ENCODE results near the gene ZNF672. TPM values are rescaled to one million over a fixed set of nuclear protein-coding genes. Genes with fewer than 3 reads are reported as not detected.

The ZNF672 gene
- polyA plus RNA-seq, 1 donor (not counting 4 experiments of a cell fraction or from before 2014, with no cell fraction given) = 12.6 TPM

DNA sequence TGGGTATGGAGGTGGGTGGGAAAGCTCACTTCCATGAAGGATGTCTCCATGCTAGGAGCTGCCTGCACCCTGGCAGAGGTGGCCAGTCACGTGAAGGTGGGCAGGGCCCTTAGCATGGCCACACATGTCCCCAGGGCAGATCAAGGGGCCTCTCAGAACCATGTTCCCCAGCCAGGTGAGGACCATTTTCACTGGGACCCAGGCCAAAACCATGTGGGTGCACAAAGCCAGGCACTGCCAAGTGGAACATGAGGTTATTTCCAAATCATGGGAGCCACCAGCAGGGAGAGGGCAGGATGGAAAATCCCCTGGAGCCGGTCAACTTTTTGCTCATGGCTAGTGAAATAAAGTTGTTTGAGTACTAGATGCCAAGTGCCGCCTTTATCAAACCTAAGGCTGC, 11.1 kb downstream of the ZNF672 start:
- Histone ChIP-seq H3K9me1 (ENCODE audit: control insufficient read depth, extremely low read depth, insufficient read depth, low read length) (no peaks in the 10 kb centered on the region), H2AFZ (ENCODE audit: control insufficient read depth, low read length) (no peak overlapping the region), H3K36me3 (ENCODE audit: control insufficient read depth in 2 of 2, extremely low read depth in 1 of 2, insufficient read depth in 2 of 2, low read length in 2 of 2) (peaks cover 34 to 42% of the 10 kb centered on the region in 2 experiments), H3K9me3 (ENCODE audit: control insufficient read depth, low read depth, low read length) (no peaks in the 10 kb centered on the region), H3K4me3 (ENCODE audit: control insufficient read depth in 2 of 3, extremely low read depth in 1 of 3, insufficient read depth in 2 of 3, low read depth in 1 of 3, low read length in 3 of 3) (no peak overlapping the region), H3K27ac (ENCODE audit: control insufficient read depth, insufficient read depth, low read length) (no peak overlapping the region), H3K27me3 (ENCODE audit: control insufficient read depth, extremely low read depth, insufficient read depth, low read length) (no peaks in the 10 kb centered on the region), H3K4me2 (ENCODE audit: control insufficient read depth, extremely low read depth, insufficient read depth, low read depth, low read length) (no peak overlapping the region), H3K79me2 (ENCODE audit: control insufficient read depth, insufficient read depth, low read length) (peaks cover 1% of the 10 kb centered on the region), H3K9ac (ENCODE audit: control insufficient read depth, extremely low read depth, insufficient read depth, low read length) (no peak overlapping the region), H4K20me1 (ENCODE audit: control insufficient read depth, extremely low read depth, insufficient read depth, low read length) (no peaks in the 10 kb centered on the region), H3K4me1 (ENCODE audit: control insufficient read depth, extremely low read depth, insufficient read depth, low read length) (no peaks in the 10 kb centered on the region)
- no peak for FAIRE-seq
- dilution Hi-C loops (cut with MboI; ENCODE audit: extremely low pct_ligation_motif_present, low sequenced_read_pairs) = no loop called here
- no peak for DNase-seq (ENCODE audit: low read depth, low spot score)
- TF ChIP-seq, protein P1, sequence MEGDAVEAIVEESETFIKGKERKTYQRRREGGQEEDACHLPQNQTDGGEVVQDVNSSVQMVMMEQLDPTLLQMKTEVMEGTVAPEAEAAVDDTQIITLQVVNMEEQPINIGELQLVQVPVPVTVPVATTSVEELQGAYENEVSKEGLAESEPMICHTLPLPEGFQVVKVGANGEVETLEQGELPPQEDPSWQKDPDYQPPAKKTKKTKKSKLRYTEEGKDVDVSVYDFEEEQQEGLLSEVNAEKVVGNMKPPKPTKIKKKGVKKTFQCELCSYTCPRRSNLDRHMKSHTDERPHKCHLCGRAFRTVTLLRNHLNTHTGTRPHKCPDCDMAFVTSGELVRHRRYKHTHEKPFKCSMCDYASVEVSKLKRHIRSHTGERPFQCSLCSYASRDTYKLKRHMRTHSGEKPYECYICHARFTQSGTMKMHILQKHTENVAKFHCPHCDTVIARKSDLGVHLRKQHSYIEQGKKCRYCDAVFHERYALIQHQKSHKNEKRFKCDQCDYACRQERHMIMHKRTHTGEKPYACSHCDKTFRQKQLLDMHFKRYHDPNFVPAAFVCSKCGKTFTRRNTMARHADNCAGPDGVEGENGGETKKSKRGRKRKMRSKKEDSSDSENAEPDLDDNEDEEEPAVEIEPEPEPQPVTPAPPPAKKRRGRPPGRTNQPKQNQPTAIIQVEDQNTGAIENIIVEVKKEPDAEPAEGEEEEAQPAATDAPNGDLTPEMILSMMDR (optimal IDR thresholded peaks at IDR 0.05 in 1 of 3, IDR thresholded peaks at IDR 0.05 in 1 of 3, conservative IDR thresholded peaks at IDR 0.05 in 1 of 3; ENCODE audit: extremely low read depth in 1 of 3, insufficient read depth in 2 of 3, low read length in 3 of 3) = no peak
- TF ChIP-seq EZH2 (IDR thresholded peaks at IDR 0.05; ENCODE audit: low read length) = no peak

DNA sequence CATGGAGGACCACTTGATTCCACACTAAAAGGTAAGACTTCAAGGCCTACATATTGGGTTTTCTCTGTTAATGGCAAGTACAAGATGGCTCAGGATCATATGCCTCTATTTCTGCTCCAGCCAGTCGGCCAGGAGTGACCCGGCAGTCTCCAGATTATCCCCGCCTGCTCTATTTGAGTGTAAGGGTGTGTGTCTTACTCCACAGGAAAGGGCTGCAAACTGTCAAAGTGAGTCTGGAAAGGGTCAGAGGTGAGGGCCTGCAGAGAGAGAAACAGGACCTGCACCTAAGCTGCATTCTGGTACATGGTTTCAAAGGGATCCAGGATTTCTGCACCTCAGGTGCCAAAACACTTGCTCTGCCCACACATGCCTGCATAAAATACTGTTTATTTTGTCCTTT, 11.6 kb downstream of the ZNF672 start:
- H3K9ac ChIP-seq (ENCODE audit: control insufficient read depth, extremely low read depth, insufficient read depth, low read length) = no peak overlapping the region
- dilution Hi-C loops (cut with MboI; ENCODE audit: extremely low pct_ligation_motif_present, low sequenced_read_pairs) = no loop called here
- FAIRE-seq (no peak), DNase-seq (ENCODE audit: low read depth, low spot score) (no peak)
- peaks cover 3% of the 10 kb centered on the region for H3K79me2 ChIP-seq (ENCODE audit: control insufficient read depth, insufficient read depth, low read length)
- H3K9me3 ChIP-seq (ENCODE audit: control insufficient read depth, low read depth, low read length) = no peaks in the 10 kb centered on the region
- no peak overlapping the region for H3K4me2 ChIP-seq (ENCODE audit: control insufficient read depth, extremely low read depth, insufficient read depth, low read depth, low read length)
- H2AFZ ChIP-seq (ENCODE audit: control insufficient read depth, low read length) = no peak overlapping the region
- no peaks in the 10 kb centered on the region for H4K20me1 ChIP-seq (ENCODE audit: control insufficient read depth, extremely low read depth, insufficient read depth, low read length)
- H3K27ac ChIP-seq (ENCODE audit: control insufficient read depth, insufficient read depth, low read length) = no peak overlapping the region
- H3K9me1 ChIP-seq (ENCODE audit: control insufficient read depth, extremely low read depth, insufficient read depth, low read length) = no peaks in the 10 kb centered on the region
- peaks cover 38 to 43% of the 10 kb centered on the region in 2 experiments for H3K36me3 ChIP-seq (ENCODE audit: control insufficient read depth in 2 of 2, extremely low read depth in 1 of 2, insufficient read depth in 2 of 2, low read length in 2 of 2)
- no peak for TF ChIP-seq EZH2 (IDR thresholded peaks at IDR 0.05; ENCODE audit: low read length)
- TF ChIP-seq, protein P1 (optimal IDR thresholded peaks at IDR 0.05 in 1 of 3, IDR thresholded peaks at IDR 0.05 in 1 of 3, conservative IDR thresholded peaks at IDR 0.05 in 1 of 3; ENCODE audit: extremely low read depth in 1 of 3, insufficient read depth in 2 of 3, low read length in 3 of 3) = no peak
- H3K4me3 ChIP-seq (ENCODE audit: control insufficient read depth in 2 of 3, extremely low read depth in 1 of 3, insufficient read depth in 2 of 3, low read depth in 1 of 3, low read length in 3 of 3) = no peak overlapping the region
- no peaks in the 10 kb centered on the region for H3K4me1 ChIP-seq (ENCODE audit: control insufficient read depth, extremely low read depth, insufficient read depth, low read length)
- H3K27me3 ChIP-seq (ENCODE audit: control insufficient read depth, extremely low read depth, insufficient read depth, low read length) = no peaks in the 10 kb centered on the region
